A549 (cell line): ENCODE measurements around the gene HOXA5. TPM values are rescaled to one million over a fixed set of nuclear protein-coding genes. Genes with fewer than 3 reads are reported as not detected.

Experiments used
- ATAC-seq, 2 experiments: fragments of 200-7000 bp in 1 of 2; fragments of >200 bp in 1 of 2; cut with Nextera tagmentation in 1 of 2; cut with Tn5 transposase in 1 of 2; 3 replicates each; pipeline versions ENCODE4 v1.8.0 to v1.9.1; 2018 to 2020; ENCODE audit warnings: mild to moderate bottlenecking in 1 of 2, moderate library complexity in 1 of 2
- CTCF ChIA-PET: fragments of 300-600 bp; sonication (Branson Sonifier 250); formaldehyde crosslinking; extraction: SDS; loops from one replicate; lab custom pipeline; 2021; ENCODE audit warnings: antibody characterized with exemption, inconsistent platforms; lab: Yijun Ruan, JAX
- POLR2A ChIA-PET: fragments of 350-600 bp; formaldehyde crosslinking; extraction: SDS; loops from one replicate; lab custom pipeline; 2021; ENCODE audit warnings: antibody characterized with exemption, inconsistent platforms; lab: Yijun Ruan, JAX
- DNase-seq, 2 experiments: peaks; one replicate each; pipeline versions ENCODE4 v3.0.0 to v3.0.0-alpha.2; 2011 to 2016; ENCODE audit warnings: low read depth in 1 of 2, low spot score in 1 of 2
- FAIRE-seq: peaks from 2 replicates; lab custom pipeline; 2011; peaks lifted over from hg19 to GRCh38; lab: Jason Lieb, UNC
- H3K27ac ChIP-seq, 2 experiments: fragments of >200 bp; sonication (Bioruptor Twin); formaldehyde crosslinking; 3 replicates each; pipeline ENCODE4 v1.5.1; 2016 to 2017
- H3K4me1 ChIP-seq: fragments of >200 bp; sonication (Bioruptor Twin); formaldehyde crosslinking; 3 replicates; pipeline ENCODE4 v1.6.1; 2016
- H3K4me2 ChIP-seq: fragments of >200 bp; sonication (Bioruptor Twin); formaldehyde crosslinking; 3 replicates; pipeline ENCODE4 v1.6.1; 2016
- H3K4me3 ChIP-seq: fragments of >200 bp; sonication (Bioruptor Twin); formaldehyde crosslinking; 3 replicates; pipeline ENCODE4 v1.5.1; 2016
- H3K9me3 ChIP-seq: fragments of >200 bp; sonication (Bioruptor Twin); formaldehyde crosslinking; 3 replicates; pipeline ENCODE4 v1.6.1; 2016
- CEBPB ChIP-seq, 2 experiments: fragments of >200 bp in 1 of 2; sonication (Bioruptor Twin) in 1 of 2; formaldehyde crosslinking in 1 of 2; IDR thresholded peaks; 2 replicates each; pipeline ENCODE4 v1.6.1; 2012 to 2016
- CHD2 ChIP-seq: fragments of 150-350 bp; IDR thresholded peaks from 2 replicates; pipeline ENCODE4 v1.6.1; 2014; ENCODE audit warnings: low read length; ENCODE audit not compliant: partially characterized antibody
- FOSL2 ChIP-seq, 2 experiments: fragments of 450-650 bp in 1 of 2; fragments of >200 bp in 1 of 2; sonication (Bioruptor Twin) in 1 of 2; formaldehyde crosslinking; IDR thresholded peaks; 2 replicates each; pipeline versions ENCODE4 v1.5.0 to v1.6.1; 2016 to 2020; ENCODE audit warnings: mild to moderate bottlenecking in 1 of 2, moderate library complexity in 1 of 2
- HDAC2 ChIP-seq: fragments of 200-600 bp; sonication (generic); IDR thresholded peaks from 2 replicates; pipeline ENCODE4 v1.6.1; 2016
- HEYL ChIP-seq: fragments of 250-450 bp; sonication (Bioruptor Pico); IDR thresholded peaks from 2 replicates; pipeline ENCODE4 v1.8.0; 2021; ENCODE audit warnings: mild to moderate bottlenecking, moderate library complexity
- HOXB13 ChIP-seq: fragments of 250-450 bp; sonication (Bioruptor Pico); IDR thresholded peaks from 2 replicates; pipeline ENCODE4 v1.5.0; 2020; ENCODE audit warnings: low read depth, mild to moderate bottlenecking, moderate library complexity
- KDM1A ChIP-seq: fragments of 200-600 bp; sonication (generic); IDR thresholded peaks from 2 replicates; pipeline ENCODE4 v1.6.1; 2016; ENCODE audit warnings: low read depth, mild to moderate bottlenecking
- MAFK ChIP-seq: fragments of 450-650 bp; IDR thresholded peaks from 2 replicates; pipeline ENCODE4 v1.6.1; 2014; ENCODE audit not compliant: partially characterized antibody
- MAZ ChIP-seq: fragments of 150-350 bp; IDR thresholded peaks from 2 replicates; pipeline ENCODE4 v1.6.1; 2014; ENCODE audit warnings: antibody characterized with exemption, low read depth, low read length, borderline replicate concordance
- MYC ChIP-seq: IDR thresholded peaks from 2 replicates; pipeline ENCODE4 v1.6.1; 2012; ENCODE audit warnings: mild to moderate bottlenecking, inconsistent platforms, low read length, improper control_type of control experiment, borderline replicate concordance
- NFE2L2 ChIP-seq: fragments of 150-350 bp; conservative IDR thresholded peaks from 2 replicates; pipeline ENCODE4 v1.6.1; 2014; ENCODE audit warnings: low read length
- NPAS2 ChIP-seq: fragments of 250-450 bp; sonication (Bioruptor Pico); IDR thresholded peaks from 2 replicates; pipeline ENCODE4 v1.8.0; 2022; ENCODE audit warnings: mild to moderate bottlenecking, moderate library complexity, borderline replicate concordance
- POLR2AphosphoS2 ChIP-seq: conservative IDR thresholded peaks from 2 replicates; pipeline ENCODE4 v1.6.1; 2012; ENCODE audit warnings: low read length, improper control_type of control experiment, inconsistent platforms
- RAD21 ChIP-seq, 2 experiments: fragments of >200 bp in 1 of 2; sonication (Bioruptor Twin) in 1 of 2; formaldehyde crosslinking in 1 of 2; IDR thresholded peaks in 1 of 2; conservative IDR thresholded peaks in 1 of 2; 2 replicates in 1 of 2; 3 replicates in 1 of 2; pipeline ENCODE4 v1.6.1; 2012 to 2018; ENCODE audit warnings: inconsistent platforms in 1 of 2
- RFX5 ChIP-seq: fragments of 450-650 bp; IDR thresholded peaks from 2 replicates; pipeline ENCODE4 v1.7.1; 2014; ENCODE audit warnings: antibody characterized with exemption, mild to moderate bottlenecking, moderate library complexity
- RNF2 ChIP-seq: fragments of 200-600 bp; sonication (generic); IDR thresholded peaks from 2 replicates; pipeline ENCODE4 v1.6.1; 2016; ENCODE audit warnings: low read depth, mild to moderate bottlenecking, antibody characterized with exemption, moderate library complexity, borderline replicate concordance
- SREBF2 ChIP-seq: fragments of 450-650 bp; IDR thresholded peaks from 2 replicates; pipeline ENCODE4 v1.6.1; 2014; ENCODE audit warnings: mild to moderate bottlenecking, moderate library complexity
- ZC3H11A ChIP-seq: fragments of 450-650 bp; IDR thresholded peaks from 2 replicates; pipeline ENCODE4 v1.6.1; 2014; ENCODE audit warnings: antibody characterized with exemption, mild to moderate bottlenecking
- WGBS: methylation state at CpG from one replicate; pipeline ENCODE4 v1.1.6; 2017; ENCODE audit errors: missing lambda C conversion rate; 5-methylcytosine and 5-hydroxymethylcytosine counted together
- polyA plus RNA-seq, 4 experiments: library from polyadenylated mRNA; depleted of rRNA in 3 of 4; stranded (reverse); fragments of >200 nt; fragmentation: RNase III in 1 of 4; extraction: RNeasy Plus Mini Kit Qiagen cat#74134 plus additional on column Dnase treatment in 1 of 4; gene quantifications; 2 replicates in 3 of 4; 3 replicates in 1 of 4; pipeline ENCODE4 v1.2.3, GENCODE V29; 2011 to 2017
- TF ChIP-seq, protein P1 (sequence below): fragments of 450-650 bp; IDR thresholded peaks from 2 replicates; pipeline ENCODE4 v1.6.1; 2014; ENCODE audit warnings: antibody characterized with exemption
- TF ChIP-seq, protein P2 (sequence below): fragments of >200 bp; sonication (Bioruptor Twin); formaldehyde crosslinking; IDR thresholded peaks from 3 replicates; pipeline ENCODE4 v1.6.1; 2016
- TF ChIP-seq, protein P3 (sequence below): fragments of 250-450 bp; sonication (Bioruptor Pico); IDR thresholded peaks from 2 replicates; pipeline ENCODE4 v1.5.0; 2020; ENCODE audit warnings: low read depth, mild to moderate bottlenecking, moderate library complexity
- TF ChIP-seq, protein P4 (sequence below): fragments of 200-600 bp; sonication (generic); IDR thresholded peaks from 2 replicates; pipeline ENCODE4 v1.6.1; 2016; ENCODE audit warnings: antibody characterized with exemption, mild to moderate bottlenecking, moderate library complexity
- TF ChIP-seq, protein P5 (sequence below): IDR thresholded peaks from 2 replicates; pipeline ENCODE4 v1.6.1; 2012
- TF ChIP-seq, protein P6 (sequence below): fragments of >200 bp; sonication (Bioruptor Twin); formaldehyde crosslinking; IDR thresholded peaks from 3 replicates; pipeline ENCODE4 v1.5.1; 2016

The HOXA5 gene
- polyA plus RNA-seq, 2 of the 4 experiments (the other 2 are of a cell fraction), result 4.0 to 6.5 TPM

DNA sequence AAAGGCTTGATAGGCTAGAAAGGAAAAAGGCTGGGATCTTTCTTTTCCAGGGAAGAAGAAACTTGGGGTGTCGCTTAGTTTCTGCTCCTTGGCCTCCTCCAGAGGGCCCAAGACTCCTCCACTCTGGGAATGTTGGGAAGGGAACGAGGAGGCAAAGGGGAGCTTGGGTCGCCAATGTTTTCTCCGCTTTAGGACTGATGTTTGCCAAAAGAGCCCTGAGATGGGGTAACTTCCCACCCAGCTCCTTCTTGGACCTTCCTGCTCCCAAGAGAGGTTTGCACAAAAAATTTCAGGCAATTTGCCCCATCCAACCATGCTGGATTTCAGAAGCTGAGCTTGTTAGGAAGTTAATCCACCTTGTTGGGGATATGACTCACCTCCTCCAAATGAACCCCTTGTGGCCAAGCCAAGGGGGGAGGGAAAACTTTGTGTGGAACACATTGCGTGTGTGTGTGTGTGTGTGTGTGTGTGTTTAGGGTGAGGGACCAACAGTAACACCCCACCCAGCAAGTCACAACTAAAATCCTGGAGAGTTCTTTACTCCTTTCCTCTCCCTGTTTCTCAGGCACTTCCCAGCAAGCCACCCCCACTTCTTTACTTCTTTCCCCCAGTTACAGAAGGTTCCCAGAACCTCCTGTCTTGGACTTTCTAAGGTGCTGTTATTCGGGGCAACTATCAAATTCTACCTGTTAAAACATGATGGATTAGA is 32.3 kb downstream of the HOXA5 start:
- Histone ChIP-seq H3K9me3 (no peaks in the 10 kb centered on the region), H3K4me2 (peak overlapping the region; percentile 88), H3K4me1 (peaks cover 30% of the 10 kb centered on the region), H3K4me3 (peak overlapping the region; percentile 72), H3K27ac (peak overlapping the region; percentile 92 to 98)
- ATAC-seq, result no peak
- FAIRE-seq, result no peak
- CTCF ChIA-PET, result interaction anchor here (0.9 to 3.0 kb wide), 7 partner anchors 12 to 429 kb away, joined by 3 to 17 read pairs (median 4); partner anchors contain the start of genes HOXA1 and HOXA5
- peak in 1 of 2 experiments; percentile 73 for DNase-seq
- POLR2A ChIA-PET, result interaction anchor here (0.9 to 1.8 kb wide), 3 partner anchors 10 to 15 kb away, joined by 3 to 10 read pairs (median 6); partner anchors contain the start of gene HOXA1
- TF ChIP-seq, protein P1, sequence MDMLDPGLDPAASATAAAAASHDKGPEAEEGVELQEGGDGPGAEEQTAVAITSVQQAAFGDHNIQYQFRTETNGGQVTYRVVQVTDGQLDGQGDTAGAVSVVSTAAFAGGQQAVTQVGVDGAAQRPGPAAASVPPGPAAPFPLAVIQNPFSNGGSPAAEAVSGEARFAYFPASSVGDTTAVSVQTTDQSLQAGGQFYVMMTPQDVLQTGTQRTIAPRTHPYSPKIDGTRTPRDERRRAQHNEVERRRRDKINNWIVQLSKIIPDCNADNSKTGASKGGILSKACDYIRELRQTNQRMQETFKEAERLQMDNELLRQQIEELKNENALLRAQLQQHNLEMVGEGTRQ, result no peak
- TF ChIP-seq FOSL2 (IDR thresholded peaks at IDR 0.05) (peak; percentile 53), FOSL2 (CRISPR knock-in tag; IDR thresholded peaks at IDR 0.05) (peak; percentile 79)
- WGBS, result 24% methylated on average over 5 of the region's 6 CpGs

DNA sequence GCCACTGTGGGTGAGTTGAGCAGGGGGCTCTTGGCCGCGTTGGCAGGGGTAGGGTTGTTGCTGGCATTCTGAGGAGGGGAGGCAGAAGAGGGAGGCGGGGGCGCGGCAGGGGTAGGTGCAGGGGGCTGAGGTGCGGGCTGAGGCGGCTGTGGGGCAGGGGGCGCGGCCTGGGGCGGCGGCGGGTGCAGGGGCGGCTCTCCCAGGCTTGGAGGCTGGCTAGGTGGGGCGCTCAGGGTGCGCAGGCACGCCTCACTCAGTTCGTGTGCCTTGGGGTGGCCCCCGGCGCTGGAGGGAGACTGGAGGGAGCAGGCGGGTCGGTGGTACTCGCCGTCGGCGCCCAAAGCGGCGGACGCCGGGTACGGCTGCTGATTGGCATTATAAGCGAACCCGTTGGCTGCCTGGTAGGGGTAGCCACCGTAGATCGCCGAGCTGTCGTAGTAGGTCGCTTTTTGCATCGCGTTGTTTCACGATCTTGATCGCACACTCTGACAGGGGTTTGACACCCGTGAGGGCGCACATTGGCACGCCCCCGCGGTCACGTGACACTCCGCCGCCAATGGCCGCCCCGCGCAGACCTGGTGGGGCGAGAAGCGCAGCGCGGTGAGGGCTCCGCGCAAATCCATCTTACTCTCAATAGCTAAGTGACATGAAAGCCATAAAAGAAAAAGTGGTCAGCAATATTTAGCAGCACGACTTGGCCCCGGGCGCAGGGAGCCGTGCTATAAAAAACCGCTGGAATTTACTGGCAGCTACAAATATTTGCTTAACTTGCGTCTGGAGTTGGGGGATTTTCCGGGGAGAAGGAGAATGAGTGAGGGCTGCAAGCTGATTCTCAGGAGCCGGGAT is 33.1 kb downstream of the HOXA5 start:
- CTCF ChIA-PET, result interaction anchor here (0.9 to 3.0 kb wide), 8 partner anchors 11 to 428 kb away, joined by 3 to 17 read pairs (median 4); partner anchors contain the start of genes HOXA1 and HOXA5
- DNase-seq, result peak in 1 of 2 experiments; percentile 51
- FAIRE-seq, result no peak
- POLR2A ChIA-PET, result interaction anchor here (0.9 to 1.8 kb wide), 3 partner anchors 11 to 14 kb away, joined by 3 to 10 read pairs (median 6); partner anchors contain the start of gene HOXA1
- H3K4me2 ChIP-seq, result peak overlapping the region; percentile 88
- no peaks in the 10 kb centered on the region for H3K9me3 ChIP-seq
- H3K4me1 ChIP-seq, result peaks cover 30% of the 10 kb centered on the region
- H3K4me3 ChIP-seq, result peak overlapping the region; percentile 72
- WGBS, result 79% methylated on average over 50 of the region's 66 CpGs
- ATAC-seq, result no peak
- H3K27ac ChIP-seq, result peak overlapping the region; percentile 92 to 98
- TF ChIP-seq, protein P2, sequence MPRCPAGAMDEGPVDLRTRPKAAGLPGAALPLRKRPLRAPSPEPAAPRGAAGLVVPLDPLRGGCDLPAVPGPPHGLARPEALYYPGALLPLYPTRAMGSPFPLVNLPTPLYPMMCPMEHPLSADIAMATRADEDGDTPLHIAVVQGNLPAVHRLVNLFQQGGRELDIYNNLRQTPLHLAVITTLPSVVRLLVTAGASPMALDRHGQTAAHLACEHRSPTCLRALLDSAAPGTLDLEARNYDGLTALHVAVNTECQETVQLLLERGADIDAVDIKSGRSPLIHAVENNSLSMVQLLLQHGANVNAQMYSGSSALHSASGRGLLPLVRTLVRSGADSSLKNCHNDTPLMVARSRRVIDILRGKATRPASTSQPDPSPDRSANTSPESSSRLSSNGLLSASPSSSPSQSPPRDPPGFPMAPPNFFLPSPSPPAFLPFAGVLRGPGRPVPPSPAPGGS, result no peak
- TF ChIP-seq, protein P3, sequence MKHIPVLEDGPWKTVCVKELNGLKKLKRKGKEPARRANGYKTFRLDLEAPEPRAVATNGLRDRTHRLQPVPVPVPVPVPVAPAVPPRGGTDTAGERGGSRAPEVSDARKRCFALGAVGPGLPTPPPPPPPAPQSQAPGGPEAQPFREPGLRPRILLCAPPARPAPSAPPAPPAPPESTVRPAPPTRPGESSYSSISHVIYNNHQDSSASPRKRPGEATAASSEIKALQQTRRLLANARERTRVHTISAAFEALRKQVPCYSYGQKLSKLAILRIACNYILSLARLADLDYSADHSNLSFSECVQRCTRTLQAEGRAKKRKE (CRISPR knock-in tag), result 0 out of 2 replicates have a peak, but pooled peaks have one; percentile 12
- peak; percentile 26 for TF ChIP-seq MAFK
- no peak for TF ChIP-seq SREBF2
- TF ChIP-seq NPAS2, result no peak
- TF ChIP-seq CEBPB (IDR thresholded peaks at IDR 0.05), result 0 out of 4 replicates have a peak, but pooled peaks of 1 of the 2 experiments have one; percentile 3
- no peak for TF ChIP-seq RFX5
- TF ChIP-seq, protein P4, sequence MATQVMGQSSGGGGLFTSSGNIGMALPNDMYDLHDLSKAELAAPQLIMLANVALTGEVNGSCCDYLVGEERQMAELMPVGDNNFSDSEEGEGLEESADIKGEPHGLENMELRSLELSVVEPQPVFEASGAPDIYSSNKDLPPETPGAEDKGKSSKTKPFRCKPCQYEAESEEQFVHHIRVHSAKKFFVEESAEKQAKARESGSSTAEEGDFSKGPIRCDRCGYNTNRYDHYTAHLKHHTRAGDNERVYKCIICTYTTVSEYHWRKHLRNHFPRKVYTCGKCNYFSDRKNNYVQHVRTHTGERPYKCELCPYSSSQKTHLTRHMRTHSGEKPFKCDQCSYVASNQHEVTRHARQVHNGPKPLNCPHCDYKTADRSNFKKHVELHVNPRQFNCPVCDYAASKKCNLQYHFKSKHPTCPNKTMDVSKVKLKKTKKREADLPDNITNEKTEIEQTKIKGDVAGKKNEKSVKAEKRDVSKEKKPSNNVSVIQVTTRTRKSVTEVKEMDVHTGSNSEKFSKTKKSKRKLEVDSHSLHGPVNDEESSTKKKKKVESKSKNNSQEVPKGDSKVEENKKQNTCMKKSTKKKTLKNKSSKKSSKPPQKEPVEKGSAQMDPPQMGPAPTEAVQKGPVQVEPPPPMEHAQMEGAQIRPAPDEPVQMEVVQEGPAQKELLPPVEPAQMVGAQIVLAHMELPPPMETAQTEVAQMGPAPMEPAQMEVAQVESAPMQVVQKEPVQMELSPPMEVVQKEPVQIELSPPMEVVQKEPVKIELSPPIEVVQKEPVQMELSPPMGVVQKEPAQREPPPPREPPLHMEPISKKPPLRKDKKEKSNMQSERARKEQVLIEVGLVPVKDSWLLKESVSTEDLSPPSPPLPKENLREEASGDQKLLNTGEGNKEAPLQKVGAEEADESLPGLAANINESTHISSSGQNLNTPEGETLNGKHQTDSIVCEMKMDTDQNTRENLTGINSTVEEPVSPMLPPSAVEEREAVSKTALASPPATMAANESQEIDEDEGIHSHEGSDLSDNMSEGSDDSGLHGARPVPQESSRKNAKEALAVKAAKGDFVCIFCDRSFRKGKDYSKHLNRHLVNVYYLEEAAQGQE, result no peak
- no peak for TF ChIP-seq RNF2
- no peak for TF ChIP-seq CHD2
- TF ChIP-seq MYC, result no peak
- TF ChIP-seq HOXB13 (CRISPR knock-in tag), result no peak
- no peak for TF ChIP-seq HDAC2
- no peak for TF ChIP-seq ZC3H11A
- no peak for TF ChIP-seq NFE2L2
- no peak for TF ChIP-seq POLR2AphosphoS2
- TF ChIP-seq MAZ, result no peak
- TF ChIP-seq RAD21 (conservative IDR thresholded peaks at IDR 0.05 in 1 of 2, IDR thresholded peaks at IDR 0.05 in 1 of 2), result no peak
- TF ChIP-seq, protein P5, sequence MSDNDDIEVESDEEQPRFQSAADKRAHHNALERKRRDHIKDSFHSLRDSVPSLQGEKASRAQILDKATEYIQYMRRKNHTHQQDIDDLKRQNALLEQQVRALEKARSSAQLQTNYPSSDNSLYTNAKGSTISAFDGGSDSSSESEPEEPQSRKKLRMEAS, result peak; percentile 23; the same call in 1 of the 2 replicates
- no peak for TF ChIP-seq KDM1A
- TF ChIP-seq, protein P6, sequence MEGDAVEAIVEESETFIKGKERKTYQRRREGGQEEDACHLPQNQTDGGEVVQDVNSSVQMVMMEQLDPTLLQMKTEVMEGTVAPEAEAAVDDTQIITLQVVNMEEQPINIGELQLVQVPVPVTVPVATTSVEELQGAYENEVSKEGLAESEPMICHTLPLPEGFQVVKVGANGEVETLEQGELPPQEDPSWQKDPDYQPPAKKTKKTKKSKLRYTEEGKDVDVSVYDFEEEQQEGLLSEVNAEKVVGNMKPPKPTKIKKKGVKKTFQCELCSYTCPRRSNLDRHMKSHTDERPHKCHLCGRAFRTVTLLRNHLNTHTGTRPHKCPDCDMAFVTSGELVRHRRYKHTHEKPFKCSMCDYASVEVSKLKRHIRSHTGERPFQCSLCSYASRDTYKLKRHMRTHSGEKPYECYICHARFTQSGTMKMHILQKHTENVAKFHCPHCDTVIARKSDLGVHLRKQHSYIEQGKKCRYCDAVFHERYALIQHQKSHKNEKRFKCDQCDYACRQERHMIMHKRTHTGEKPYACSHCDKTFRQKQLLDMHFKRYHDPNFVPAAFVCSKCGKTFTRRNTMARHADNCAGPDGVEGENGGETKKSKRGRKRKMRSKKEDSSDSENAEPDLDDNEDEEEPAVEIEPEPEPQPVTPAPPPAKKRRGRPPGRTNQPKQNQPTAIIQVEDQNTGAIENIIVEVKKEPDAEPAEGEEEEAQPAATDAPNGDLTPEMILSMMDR, result no peak
- no peak for TF ChIP-seq HEYL (CRISPR knock-in tag)
